K562 (cell line): ENCODE data around the gene MYO1A. TPM values are rescaled to one million over a fixed set of nuclear protein-coding genes. Genes with fewer than 3 reads are reported as not detected.

Experiments
- ARID4B ChIP-seq: sonication (generic); formaldehyde crosslinking; IDR thresholded peaks from 2 replicates; pipeline ENCODE4 v1.8.0; 2022; ENCODE audit warnings: mild to moderate bottlenecking, missing genetic modification reagents
- ATF4 ChIP-seq: fragments of 450-650 bp; formaldehyde crosslinking; IDR thresholded peaks from 2 replicates; pipeline ENCODE4 v1.4.0; 2022; ENCODE audit warnings: mild to moderate bottlenecking, moderate library complexity
- CC2D1A ChIP-seq: fragments of 450-650 bp; IDR thresholded peaks from 2 replicates; pipeline ENCODE4 v1.6.1; 2017; ENCODE audit warnings: mild to moderate bottlenecking
- CREB1 ChIP-seq, 2 experiments: sonication (generic) in 1 of 2; formaldehyde crosslinking in 1 of 2; IDR thresholded peaks; 2 replicates each; pipeline versions ENCODE4 v1.6.1 to v1.8.0; 2012 to 2022; ENCODE audit warnings: inconsistent platforms in 1 of 2, mild to moderate bottlenecking in 1 of 2, missing genetic modification reagents in 1 of 2, moderate library complexity in 1 of 2
- FOS ChIP-seq: IDR thresholded peaks from 3 replicates; pipeline ENCODE4 v1.6.1; 2011; ENCODE audit not compliant: insufficient read length; ENCODE audit errors: extremely low read depth
- HOXB6 ChIP-seq: fragments of 250-450 bp; sonication (Bioruptor Pico); IDR thresholded peaks from 2 replicates; pipeline ENCODE4 v1.5.1; 2022; ENCODE audit warnings: mild to moderate bottlenecking, borderline replicate concordance
- MYNN ChIP-seq, 2 experiments: sonication (generic); formaldehyde crosslinking in 1 of 2; IDR thresholded peaks; 2 replicates each; pipeline versions ENCODE4 v1.5.0 to v1.6.1; 2016 to 2020; ENCODE audit warnings: antibody characterized with exemption in 1 of 2, missing genetic modification reagents in 1 of 2
- PBX2 ChIP-seq, 2 experiments: IDR thresholded peaks in 1 of 2; conservative IDR thresholded peaks in 1 of 2; 2 replicates each; pipeline ENCODE4 v1.6.1; 2016; ENCODE audit warnings: low read depth in 2 of 2, mild to moderate bottlenecking in 1 of 2, missing compliant biosample characterization in 1 of 2, missing genetic modification characterization in 1 of 2, moderate library complexity in 1 of 2
- SMARCE1 ChIP-seq: fragments of 450-650 bp; IDR thresholded peaks from 2 replicates; pipeline ENCODE4 v1.7.1; 2016; ENCODE audit warnings: mild to moderate bottlenecking
- SMC3 ChIP-seq: conservative IDR thresholded peaks from 2 replicates; pipeline ENCODE4 v1.6.1; 2011; ENCODE audit warnings: low read depth, low read length, improper control_type of control experiment; ENCODE audit not compliant: insufficient read depth
- STAT5A ChIP-seq: IDR thresholded peaks from 2 replicates; pipeline ENCODE4 v1.6.1; 2012; ENCODE audit warnings: low read length, inconsistent platforms, borderline replicate concordance
- TSC22D4 ChIP-seq: fragments of 450-650 bp; IDR thresholded peaks from 2 replicates; pipeline ENCODE4 v1.6.1; 2016; ENCODE audit warnings: missing genetic modification characterization, missing biosample characterization, control low read depth
- ZFP30 ChIP-seq: fragments of 250-450 bp; sonication (Bioruptor Pico); IDR thresholded peaks from 2 replicates; pipeline ENCODE4 v1.8.0; 2022; ENCODE audit warnings: moderate library complexity, mild to moderate bottlenecking, inconsistent platforms, borderline replicate concordance
- ZNF695 ChIP-seq: fragments of 450-650 bp; formaldehyde crosslinking; IDR thresholded peaks from 2 replicates; pipeline ENCODE4 v1.4.0; 2020; ENCODE audit warnings: mild to moderate bottlenecking, moderate library complexity
- ZNF764 ChIP-seq: fragments of 250-450 bp; sonication (Bioruptor Pico); IDR thresholded peaks from 2 replicates; pipeline ENCODE4 v1.4.0; 2020; ENCODE audit warnings: low read depth, mild to moderate bottlenecking, moderate library complexity
- polyA plus RNA-seq, 8 experiments: library from polyadenylated mRNA; depleted of rRNA in 4 of 8; stranded (reverse) in 5 of 8; unstranded in 3 of 8; fragments of >200 nt; fragmentation: Nextera tagmentation in 2 of 8; fragmentation: Illumina TruSeq in 1 of 8; extraction: Ambion mirVana in 2 of 8; extraction: Trizol in 1 of 8; gene quantifications; 2 replicates each; pipeline versions ENCODE4 v1.2.1 to v1.2.3, GENCODE V29; 2011 to 2014; ENCODE audit warnings: inconsistent platforms in 1 of 8, missing spikeins in 1 of 8
- total RNA-seq, 7 experiments: library from RNA; depleted of rRNA in 6 of 7; stranded (reverse); fragments of >200 nt in 6 of 7; fragmentation: Illumina TruSeq in 2 of 7; extraction: Trizol in 2 of 7; gene quantifications; 2 replicates each; pipeline versions ENCODE4 v1.2.1 to v1.2.3, GENCODE V29; 2011 to 2021; ENCODE audit warnings: low replicate concordance in 1 of 7

The MYO1A gene
- total and polyA plus RNA-seq, 9 of the 15 experiments (the other 6 are each of a cell fraction or from before 2014, with no cell fraction given) = 0.03 to 0.29 (median 0.14) TPM; not detected in 2

GRCh38 chr12:57001448-57001906 is 48.5 kb downstream of the MYO1A start (continued):
- TF ChIP-seq PBX2 (CRISPR knock-in tag; IDR thresholded peaks at IDR 0.05; ENCODE audit: low read depth) = no peak
- TF ChIP-seq PBX2 (tag; conservative IDR thresholded peaks at IDR 0.05; ENCODE audit: low read depth) = peak; percentile 42; the same call in 1 of the 2 replicates
- TF ChIP-seq SMC3 = peak; percentile 98
- no peak for TF ChIP-seq ZNF764
- peak; percentile 41; the same call in 1 of the 2 replicates for TF ChIP-seq MYNN (IDR thresholded peaks at IDR 0.05)
- no peak for TF ChIP-seq MYNN (CRISPR knock-in tag; IDR thresholded peaks at IDR 0.05)
- no peak for TF ChIP-seq HOXB6
- TF ChIP-seq STAT5A = 0 out of 2 replicates have a peak, but pooled peaks have one; percentile 19
- peak; percentile 59 for TF ChIP-seq ARID4B (CRISPR knock-in tag)
- TF ChIP-seq CC2D1A = peak; percentile 89
- TF ChIP-seq TSC22D4 = no peak
- 0 out of 2 replicates have a peak, but pooled peaks have one; percentile 17 for TF ChIP-seq ATF4 (CRISPR knock-in tag)
- no peak for TF ChIP-seq ZNF695 (CRISPR knock-in tag)
- no peak for TF ChIP-seq ZFP30 (CRISPR knock-in tag)
- 0 out of 2 replicates have a peak, but pooled peaks have one; percentile 38 for TF ChIP-seq CREB1 (IDR thresholded peaks at IDR 0.05)
- peak; percentile 32; the same call in 1 of the 2 replicates for TF ChIP-seq CREB1 (CRISPR knock-in tag; IDR thresholded peaks at IDR 0.05)
- 0 out of 2 replicates have a peak, but pooled peaks have one; percentile 11 for TF ChIP-seq SMARCE1
- no peak for TF ChIP-seq FOS
